Endometrial microvascular endothelial cells (primary cell): ENCODE data around the gene IRX2. TPM values are rescaled to one million over a fixed set of nuclear protein-coding genes. Genes with fewer than 3 reads are reported as not detected.

Experiments
- in situ Hi-C: cut with HindIII; loops from 2 replicates; pipeline ENCODE4 v1.10.0; 2017; ENCODE audit warnings: low sequenced_read_pairs, low pct_unique_long_range_greater_than_20kb; ENCODE audit errors: inconsistent ontology term
- total RNA-seq: library from RNA; depleted of rRNA; stranded (reverse); fragments of >200 nt; gene quantifications from one replicate; pipeline ENCODE4 v1.2.3, GENCODE V29; 2015; ENCODE audit errors: inconsistent ontology term

Gene IRX2
- total RNA-seq, 1 donor from 2014 or later, result not detected

DNA sequence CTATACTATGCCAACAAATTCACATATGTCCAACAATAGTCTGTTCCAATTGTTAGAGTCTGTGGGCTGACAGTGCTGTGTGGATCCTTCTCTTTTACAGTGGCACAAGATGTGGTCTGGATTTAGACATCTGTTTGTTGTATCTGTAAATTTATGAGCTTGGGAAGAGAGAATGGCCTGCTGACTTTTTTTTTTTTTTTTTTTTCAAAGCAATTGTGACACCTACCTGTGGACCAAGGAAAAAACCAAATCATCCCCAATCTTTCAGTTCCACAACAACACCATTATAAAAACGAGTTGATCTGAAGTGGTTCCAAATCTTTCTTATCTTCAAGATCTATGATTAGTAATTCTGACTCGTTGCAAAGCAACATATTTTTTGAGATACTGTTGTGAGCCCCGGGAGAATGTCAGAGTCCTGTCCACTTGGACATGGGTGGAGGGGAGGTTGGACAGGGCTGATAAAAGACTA, 4.9 kb downstream of the IRX2 start:
- in situ Hi-C loops, result no loop called here

- in situ Hi-C loops, result no loop called here
Measured at GRCh38 chr5:2744485-2744884, 7.0 kb downstream of the IRX2 start.

GRCh38 chr5:2742921-2743679, 8.4 kb downstream of the IRX2 start:
- in situ Hi-C loops, result no loop called here

DNA sequence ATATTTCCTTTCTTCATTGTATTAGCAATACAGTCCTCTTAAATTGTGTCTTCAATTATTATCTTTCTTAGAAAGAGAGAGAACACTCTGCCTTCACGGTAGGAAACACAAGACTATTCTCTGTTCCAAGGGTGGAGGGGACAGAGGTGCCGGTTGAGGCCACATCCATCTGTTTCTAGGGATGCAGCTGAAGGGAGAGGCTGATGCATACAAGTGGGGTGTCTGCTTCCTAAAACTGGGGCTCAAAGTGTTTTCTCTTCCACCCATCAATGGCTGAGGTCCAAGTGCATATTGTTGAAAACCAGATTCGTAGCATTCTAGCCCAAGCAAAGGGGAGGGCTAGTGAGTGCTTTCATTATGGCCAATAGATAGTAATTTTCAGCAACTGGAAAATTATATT, 9.5 kb downstream of the IRX2 start:
- in situ Hi-C loops, result no loop called here

DNA sequence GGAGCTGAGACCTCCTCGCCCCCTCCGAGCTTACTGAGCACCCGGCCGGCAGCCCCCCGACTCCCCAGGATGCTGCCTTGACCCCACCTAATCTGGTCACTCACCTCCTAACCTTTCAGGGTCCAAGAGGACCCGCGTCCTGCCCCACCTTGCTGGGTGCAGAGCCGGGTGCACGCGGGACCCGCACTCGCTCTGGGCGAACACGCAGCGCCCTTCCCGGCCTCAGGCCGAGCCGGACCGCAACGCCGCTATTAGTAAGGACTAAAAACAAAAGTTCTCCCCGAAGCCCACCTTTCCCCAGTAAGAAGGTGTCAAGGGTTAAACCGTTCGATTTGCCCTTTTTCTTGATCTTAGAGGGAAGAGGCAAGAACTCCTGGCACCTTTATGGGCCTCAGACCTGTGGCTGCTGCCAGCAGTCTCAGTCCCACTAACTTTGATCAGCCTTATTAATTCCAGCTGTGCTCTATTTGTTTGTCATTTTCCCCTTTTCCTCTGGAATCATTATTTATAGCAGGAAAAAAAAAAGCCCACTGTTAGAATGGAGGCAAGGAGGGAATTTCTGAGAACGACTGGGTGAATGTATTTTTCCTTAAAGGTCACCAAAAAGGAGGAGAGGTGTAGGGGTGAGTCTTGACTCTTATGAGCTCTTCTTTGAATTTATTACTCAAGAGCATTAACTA, 10.5 kb downstream of the IRX2 start:
- in situ Hi-C loops, result no loop called here

DNA sequence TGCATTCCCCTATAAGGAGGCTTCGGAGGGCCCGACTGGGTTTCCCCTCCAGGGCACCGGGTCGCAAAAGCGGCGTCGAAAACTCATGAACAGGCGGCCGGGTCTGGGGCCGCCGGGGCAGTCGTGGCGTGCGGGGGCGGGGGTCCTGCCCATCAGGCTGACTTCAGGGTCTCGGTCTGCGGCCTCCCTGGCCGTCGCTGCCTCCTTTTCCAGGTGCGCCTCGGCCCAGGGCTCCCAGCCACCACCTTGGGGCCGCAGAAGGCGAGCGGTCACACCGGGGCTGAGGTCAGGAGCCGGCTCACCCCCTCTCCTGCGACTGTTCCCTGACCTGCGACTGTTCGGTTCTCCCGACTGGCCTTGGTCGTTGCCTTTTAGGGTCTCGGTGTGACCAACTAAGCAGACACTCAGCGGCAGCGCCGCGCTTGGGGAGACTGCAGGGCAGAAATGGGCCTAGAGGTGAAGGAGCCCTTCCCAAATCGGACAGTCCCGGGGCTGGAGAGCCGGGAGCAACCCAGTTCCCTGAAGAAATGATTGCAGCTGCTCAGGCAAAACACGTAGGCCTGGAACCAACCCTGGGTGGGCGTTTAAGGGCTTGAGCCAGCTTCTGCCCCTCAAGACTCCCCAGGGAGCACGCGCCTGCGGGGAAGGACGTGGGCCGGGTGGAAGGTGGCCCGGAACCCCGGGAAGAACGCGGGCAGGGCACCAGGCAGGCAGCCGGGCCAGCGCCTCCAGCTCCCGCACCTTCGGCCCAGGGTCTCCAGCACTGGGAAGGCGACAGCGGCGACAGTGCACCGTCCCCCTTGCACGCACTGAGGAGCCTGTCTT, 11.2 kb downstream of the IRX2 start:
- in situ Hi-C loops, result no loop called here

- in situ Hi-C loops, result no loop called here
Measured at GRCh38 chr5:2739360-2740050, 12.0 kb downstream of the IRX2 start.

GRCh38 chr5:2738700-2739359, 12.6 kb downstream of the IRX2 start:
- in situ Hi-C loops, result no loop called here

DNA sequence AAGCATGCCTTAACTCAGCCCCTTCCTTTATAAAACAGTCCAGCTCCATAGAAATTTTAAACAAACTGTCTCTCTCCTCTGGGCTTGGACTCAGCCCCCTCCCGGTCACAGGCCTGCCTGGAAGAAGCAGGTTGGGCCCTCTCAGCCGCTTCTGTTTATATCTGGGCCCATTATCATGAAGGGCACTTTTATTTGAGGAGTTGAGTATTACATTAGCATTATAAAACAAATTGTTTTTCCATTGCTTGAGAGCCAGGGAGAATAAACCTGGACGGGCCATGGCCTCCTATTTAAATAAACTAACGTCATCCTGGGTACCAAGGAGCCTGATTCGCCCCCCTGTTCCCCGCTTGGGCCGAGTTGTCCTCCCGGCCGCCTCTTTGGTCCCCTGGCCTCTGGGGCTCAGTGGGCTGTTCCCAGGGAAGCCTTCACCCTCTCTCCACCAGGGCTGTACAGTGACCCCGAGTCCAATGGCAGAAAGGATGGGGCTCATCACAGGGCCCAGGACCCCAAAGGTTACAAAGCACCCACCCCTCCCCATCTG, 13.2 kb downstream of the IRX2 start:
- in situ Hi-C loops, result no loop called here

- in situ Hi-C loops, result no loop called here
Measured at GRCh38 chr5:2737273-2738155, 14.0 kb downstream of the IRX2 start.

DNA sequence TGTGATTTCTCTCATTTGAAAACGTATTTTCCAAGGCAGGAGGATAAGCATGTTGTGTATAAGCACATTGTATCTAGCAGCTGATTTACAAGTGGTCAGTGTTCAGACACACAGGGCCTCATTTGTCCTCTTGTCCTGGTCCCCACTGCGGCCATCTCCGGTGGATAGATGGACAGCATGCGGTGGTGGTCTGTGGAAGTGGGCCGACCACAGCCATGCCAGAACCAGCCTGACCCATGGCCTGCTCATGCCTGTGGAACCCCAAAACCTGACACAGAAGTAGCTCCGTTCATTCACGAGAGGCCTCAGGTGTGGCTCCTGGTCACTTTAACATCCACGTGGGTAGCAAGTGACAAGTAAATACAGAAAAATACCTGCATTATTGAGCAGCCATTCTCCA, 14.6 kb downstream of the IRX2 start:
- in situ Hi-C loops, result no loop called here

- in situ Hi-C loops, result no loop called here
Measured at GRCh38 chr5:2735996-2736395, 15.5 kb downstream of the IRX2 start.

DNA sequence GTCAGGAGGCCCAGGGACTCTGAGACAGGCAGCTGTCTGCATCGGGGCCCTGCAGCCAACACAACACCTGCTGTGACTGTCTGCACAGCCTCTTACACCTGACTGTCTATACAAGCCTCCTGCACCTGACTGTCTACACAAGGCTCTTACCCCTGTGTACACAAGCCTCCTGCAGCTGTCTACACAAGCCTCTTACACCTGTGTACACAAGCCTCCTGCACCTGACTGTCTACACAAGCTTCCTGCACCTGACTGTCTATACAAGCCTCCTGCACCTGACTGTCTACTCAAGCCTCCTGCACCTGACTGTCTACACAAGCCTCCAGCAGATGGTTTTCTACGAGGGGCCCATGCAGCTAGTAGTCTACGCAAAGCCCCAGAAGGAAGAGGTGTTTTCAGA, 18.6 kb downstream of the IRX2 start:
- in situ Hi-C loops, result no loop called here

DNA sequence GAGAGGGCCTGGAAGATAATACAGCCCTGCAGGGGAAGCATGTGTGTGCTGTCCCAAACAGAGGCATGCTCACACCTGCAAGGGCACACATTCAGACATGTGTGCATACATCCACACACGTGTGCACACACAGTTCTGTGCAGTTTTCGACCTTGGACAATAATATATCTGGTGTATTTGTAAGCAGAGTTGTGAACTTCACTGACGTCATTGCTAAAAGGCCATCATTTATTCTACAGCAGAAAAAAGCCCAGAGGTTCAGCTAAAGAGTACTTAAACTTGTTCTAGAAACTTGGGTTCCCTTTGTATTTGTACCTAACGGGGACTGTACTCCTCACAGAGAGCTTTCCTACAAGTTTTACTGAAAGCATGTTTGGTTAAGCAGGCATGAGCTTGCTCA, 19.5 kb downstream of the IRX2 start:
- in situ Hi-C loops, result no loop called here

- in situ Hi-C loops, result no loop called here
Measured at GRCh38 chr5:2729189-2729588, 22.3 kb downstream of the IRX2 start.

DNA sequence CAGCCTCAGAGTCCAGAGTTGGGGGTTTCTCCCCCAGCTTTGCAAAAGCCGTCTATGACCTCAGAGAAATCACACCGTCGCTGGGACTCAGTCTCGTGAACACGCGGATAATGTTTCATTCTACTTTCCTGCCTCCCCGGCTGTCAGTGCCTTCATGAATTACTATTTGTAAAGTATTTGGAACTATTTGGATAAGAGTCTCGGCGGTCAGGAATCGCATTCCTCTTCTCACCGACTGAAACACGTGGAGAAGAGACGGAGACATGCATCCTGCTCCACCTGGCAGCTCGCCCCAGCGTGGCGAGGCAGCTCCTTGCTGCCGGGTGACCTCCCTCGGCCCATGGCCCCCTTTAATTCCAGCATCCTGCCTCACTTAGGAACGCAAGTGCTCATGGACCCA, 23.9 kb downstream of the IRX2 start:
- in situ Hi-C loops, result no loop called here

- in situ Hi-C loops, result no loop called here
Measured at GRCh38 chr5:2725980-2726765, 25.3 kb downstream of the IRX2 start.
